ENCODE data around the gene HEG1.

The HEG1 gene

DNA sequence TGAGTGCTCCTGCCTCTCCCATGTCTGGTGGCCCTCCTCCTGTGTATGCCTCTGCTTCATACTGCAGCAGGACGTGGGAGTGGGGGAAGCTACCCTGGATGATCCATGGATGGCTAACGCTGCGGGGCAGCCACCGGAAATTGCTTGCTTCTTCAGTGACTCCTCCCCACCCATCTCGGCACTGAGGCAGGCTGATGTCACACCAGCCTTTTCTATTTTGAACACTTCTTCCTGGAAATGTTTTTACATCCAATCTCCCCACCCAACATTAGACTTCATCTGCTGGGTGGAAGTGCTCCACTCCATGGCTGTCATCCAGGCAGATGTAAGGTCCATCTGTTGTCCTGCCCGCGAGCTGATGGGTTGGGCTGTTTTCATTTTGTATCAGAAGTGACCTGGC lies 62.3 kb downstream of the HEG1 start:
- TF ChIP-seq EZH2phosphoT487 (IDR thresholded peaks at IDR 0.05; ENCODE audit: low read length) (no peak), EZH2 (optimal IDR thresholded peaks at IDR 0.05; ENCODE audit: low read depth, low read length) (no peak)
- TF ChIP-seq, protein P1, sequence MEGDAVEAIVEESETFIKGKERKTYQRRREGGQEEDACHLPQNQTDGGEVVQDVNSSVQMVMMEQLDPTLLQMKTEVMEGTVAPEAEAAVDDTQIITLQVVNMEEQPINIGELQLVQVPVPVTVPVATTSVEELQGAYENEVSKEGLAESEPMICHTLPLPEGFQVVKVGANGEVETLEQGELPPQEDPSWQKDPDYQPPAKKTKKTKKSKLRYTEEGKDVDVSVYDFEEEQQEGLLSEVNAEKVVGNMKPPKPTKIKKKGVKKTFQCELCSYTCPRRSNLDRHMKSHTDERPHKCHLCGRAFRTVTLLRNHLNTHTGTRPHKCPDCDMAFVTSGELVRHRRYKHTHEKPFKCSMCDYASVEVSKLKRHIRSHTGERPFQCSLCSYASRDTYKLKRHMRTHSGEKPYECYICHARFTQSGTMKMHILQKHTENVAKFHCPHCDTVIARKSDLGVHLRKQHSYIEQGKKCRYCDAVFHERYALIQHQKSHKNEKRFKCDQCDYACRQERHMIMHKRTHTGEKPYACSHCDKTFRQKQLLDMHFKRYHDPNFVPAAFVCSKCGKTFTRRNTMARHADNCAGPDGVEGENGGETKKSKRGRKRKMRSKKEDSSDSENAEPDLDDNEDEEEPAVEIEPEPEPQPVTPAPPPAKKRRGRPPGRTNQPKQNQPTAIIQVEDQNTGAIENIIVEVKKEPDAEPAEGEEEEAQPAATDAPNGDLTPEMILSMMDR (IDR thresholded peaks at IDR 0.05; ENCODE audit: low read length), result no peak
- no peaks in the 10 kb centered on the region for H3K9me2 ChIP-seq (replicated peaks; ENCODE audit: insufficient read depth, low read length)
- H3K27ac ChIP-seq (ENCODE audit: low read length), result no peak overlapping the region
- H3K4me1 ChIP-seq (ENCODE audit: low read length), result peaks cover 5% of the 10 kb centered on the region; the same call in 1 of the 2 replicates
- H3K36me3 ChIP-seq (replicated peaks; ENCODE audit: insufficient read depth, low read length), result no peaks in the 10 kb centered on the region
- no peak for DNase-seq
- no peak overlapping the region for H2AFZ ChIP-seq (ENCODE audit: low read length)
- no peaks in the 10 kb centered on the region for H3K27me3 ChIP-seq (replicated peaks; ENCODE audit: insufficient read depth, low read length)
- H3K4me2 ChIP-seq (ENCODE audit: low read depth, low read length), result no peak overlapping the region
- no peaks in the 10 kb centered on the region for H3K9me3 ChIP-seq (replicated peaks; ENCODE audit: insufficient read depth, low read length)
- H3F3A ChIP-seq (ENCODE audit: insufficient read depth, low read length), result 0 out of 2 replicates have a peak, but pooled peaks cover 5% of the 10 kb centered on the region
- no peak overlapping the region for H3K4me3 ChIP-seq (ENCODE audit: low read length)
- no peak overlapping the region for H3K9ac ChIP-seq (ENCODE audit: low read length)
- no peaks in the 10 kb centered on the region for H4K20me1 ChIP-seq (ENCODE audit: insufficient read depth, low read length)
- H3K79me2 ChIP-seq (ENCODE audit: low read length), result no peaks in the 10 kb centered on the region

DNA sequence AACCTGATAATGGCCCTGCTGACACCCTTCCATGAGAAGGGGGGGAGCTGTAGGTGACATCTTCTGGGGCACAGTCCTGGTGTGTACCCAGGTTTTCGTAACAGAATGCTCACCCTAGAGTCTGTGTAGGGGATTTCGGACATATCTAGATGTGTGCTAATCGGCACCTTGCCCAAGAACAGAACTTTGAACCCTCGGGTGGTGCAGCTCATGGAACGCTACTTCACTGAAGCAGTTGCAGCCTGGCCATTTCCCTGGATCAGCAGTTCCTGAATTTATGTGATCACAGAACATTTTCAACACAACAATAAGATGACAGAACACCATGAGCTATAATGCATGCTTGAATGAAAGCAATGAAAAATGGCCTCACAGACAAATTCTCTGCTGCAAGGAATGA lies 63.8 kb downstream of the HEG1 start:
- Histone ChIP-seq H3K36me3 (replicated peaks; ENCODE audit: insufficient read depth, low read length) (no peaks in the 10 kb centered on the region), H3F3A (ENCODE audit: insufficient read depth, low read length) (0 out of 2 replicates have a peak, but pooled peaks cover 5% of the 10 kb centered on the region), H3K9me3 (replicated peaks; ENCODE audit: insufficient read depth, low read length) (no peaks in the 10 kb centered on the region), H3K27me3 (replicated peaks; ENCODE audit: insufficient read depth, low read length) (no peaks in the 10 kb centered on the region), H3K79me2 (ENCODE audit: low read length) (no peaks in the 10 kb centered on the region), H2AFZ (ENCODE audit: low read length) (no peak overlapping the region), H3K4me2 (ENCODE audit: low read depth, low read length) (no peak overlapping the region), H4K20me1 (ENCODE audit: insufficient read depth, low read length) (no peaks in the 10 kb centered on the region), H3K27ac (ENCODE audit: low read length) (no peak overlapping the region), H3K4me3 (ENCODE audit: low read length) (no peak overlapping the region), H3K9ac (ENCODE audit: low read length) (no peak overlapping the region), H3K4me1 (ENCODE audit: low read length) (peaks cover 5% of the 10 kb centered on the region; the same call in 1 of the 2 replicates), H3K9me2 (replicated peaks; ENCODE audit: insufficient read depth, low read length) (no peaks in the 10 kb centered on the region)
- no peak for TF ChIP-seq EZH2phosphoT487 (IDR thresholded peaks at IDR 0.05; ENCODE audit: low read length)
- no peak for TF ChIP-seq EZH2 (optimal IDR thresholded peaks at IDR 0.05; ENCODE audit: low read depth, low read length)
- TF ChIP-seq, protein P1 (IDR thresholded peaks at IDR 0.05; ENCODE audit: low read length), result no peak
- DNase-seq, result no peak

DNA sequence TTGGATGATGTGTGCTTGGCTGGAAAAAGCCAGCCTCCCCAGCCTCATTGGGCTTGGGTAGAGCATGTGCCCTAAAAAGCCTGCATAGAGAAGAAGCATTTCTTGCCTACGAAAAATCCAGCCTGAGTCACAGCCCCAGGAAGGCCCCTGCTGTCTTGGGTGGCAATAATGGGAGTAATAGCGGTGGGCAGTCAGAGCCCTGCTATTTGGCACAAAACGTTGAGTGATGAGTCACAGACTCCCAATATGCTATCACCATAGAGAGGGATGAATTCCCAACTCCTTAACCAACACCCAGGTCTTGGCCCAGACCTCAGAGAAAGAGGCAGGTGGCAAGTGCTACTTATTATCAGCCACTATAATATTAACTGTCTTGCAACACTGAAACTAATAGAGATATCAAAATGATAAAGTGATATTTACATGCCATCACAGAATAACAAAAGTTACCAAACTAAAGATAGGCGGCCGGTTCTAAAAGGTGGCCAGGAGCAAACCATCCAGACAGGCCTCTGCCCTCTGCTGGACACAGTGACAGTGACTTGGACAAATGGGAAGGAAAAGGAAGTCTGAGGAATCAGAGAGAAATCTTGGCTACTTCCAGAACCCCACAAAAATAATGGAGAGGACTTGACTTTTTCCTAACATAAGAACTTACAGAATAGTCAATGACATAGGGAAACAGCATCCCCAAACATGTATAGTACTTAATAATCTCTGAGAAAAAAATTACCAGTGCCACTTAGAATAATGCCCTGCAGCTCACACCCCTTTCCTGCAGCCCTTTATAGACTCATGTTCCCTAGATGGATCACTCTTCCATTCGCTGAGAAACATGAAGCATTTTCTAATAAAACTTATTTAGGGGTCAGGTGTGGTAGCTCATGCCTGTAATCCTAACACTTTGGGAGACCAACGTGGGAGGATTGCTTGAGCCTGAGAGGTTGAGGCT lies 69.3 kb downstream of the HEG1 start:
- DNase-seq, result no peak
- H3K27ac ChIP-seq (ENCODE audit: low read length), result no peak overlapping the region

More for the DNA sequence above, 69.3 kb downstream of the HEG1 start:
- H4K20me1 ChIP-seq (ENCODE audit: insufficient read depth, low read length), result no peaks in the 10 kb centered on the region
- no peak overlapping the region for H3K9ac ChIP-seq (ENCODE audit: low read length)
- H3K79me2 ChIP-seq (ENCODE audit: low read length), result no peaks in the 10 kb centered on the region
- no peaks in the 10 kb centered on the region for H3K4me1 ChIP-seq (ENCODE audit: low read length)
- H3K4me3 ChIP-seq (ENCODE audit: low read length), result no peak overlapping the region
- H3F3A ChIP-seq (ENCODE audit: insufficient read depth, low read length), result no peaks in the 10 kb centered on the region
- H3K36me3 ChIP-seq (replicated peaks; ENCODE audit: insufficient read depth, low read length), result no peaks in the 10 kb centered on the region
- no peaks in the 10 kb centered on the region for H3K9me2 ChIP-seq (replicated peaks; ENCODE audit: insufficient read depth, low read length)
- H2AFZ ChIP-seq (ENCODE audit: low read length), result no peak overlapping the region
- no peak for TF ChIP-seq EZH2phosphoT487 (IDR thresholded peaks at IDR 0.05; ENCODE audit: low read length)
- TF ChIP-seq, protein P1 (IDR thresholded peaks at IDR 0.05; ENCODE audit: low read length), result peak; percentile 29; the same call in 1 of the 2 replicates
- TF ChIP-seq EZH2 (optimal IDR thresholded peaks at IDR 0.05; ENCODE audit: low read depth, low read length), result no peak
- no peak overlapping the region for H3K4me2 ChIP-seq (ENCODE audit: low read depth, low read length)
- H3K9me3 ChIP-seq (replicated peaks; ENCODE audit: insufficient read depth, low read length), result no peaks in the 10 kb centered on the region
- H3K27me3 ChIP-seq (replicated peaks; ENCODE audit: insufficient read depth, low read length), result no peaks in the 10 kb centered on the region
